HG02798 (cell line): Measurements from ENCODE around the gene SNX25.
A peak's percentile ranks its signal among the peaks of the same experiment; 100 is the strongest.
"Not testable (repeated sequence)": the region's sequence is repeated elsewhere in the genome, so short reads cannot be mapped to it uniquely, and the experiment has no call there.

Source experiments
- ATAC-seq: cut with Tn5 transposase; IDR thresholded peaks from one replicate; pipeline ENCODE4 v1.9.1; 2021; ENCODE audit warnings: mild to moderate bottlenecking; ENCODE audit not compliant: unreplicated experiment, poor library complexity

The SNX25 gene

GRCh38 chr4:185227713-185228278, 18.4 kb downstream of the SNX25 start:
- ATAC-seq = no peak

GRCh38 chr4:185229021-185229818, 19.8 kb downstream of the SNX25 start:
- ATAC-seq = no peak

DNA sequence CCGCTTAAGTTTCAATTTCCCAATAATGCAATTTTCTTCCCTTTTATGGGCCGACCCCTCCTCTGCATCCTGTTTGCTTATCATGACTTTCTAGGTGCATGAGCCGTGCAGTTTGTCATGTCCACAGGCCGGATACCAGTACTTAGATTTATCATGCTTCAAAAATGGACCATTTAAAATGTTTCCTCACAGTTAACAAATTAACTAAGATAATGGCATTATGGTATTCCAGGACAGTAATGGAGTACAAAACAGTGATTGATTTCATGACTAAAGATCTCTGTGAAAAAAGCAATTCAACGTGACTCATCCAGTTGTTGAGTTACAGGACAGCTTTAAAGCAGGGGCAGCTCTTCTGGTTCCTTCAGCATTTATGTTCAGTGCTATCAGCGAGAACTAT, 23.0 kb downstream of the SNX25 start:
- ATAC-seq = no peak

DNA sequence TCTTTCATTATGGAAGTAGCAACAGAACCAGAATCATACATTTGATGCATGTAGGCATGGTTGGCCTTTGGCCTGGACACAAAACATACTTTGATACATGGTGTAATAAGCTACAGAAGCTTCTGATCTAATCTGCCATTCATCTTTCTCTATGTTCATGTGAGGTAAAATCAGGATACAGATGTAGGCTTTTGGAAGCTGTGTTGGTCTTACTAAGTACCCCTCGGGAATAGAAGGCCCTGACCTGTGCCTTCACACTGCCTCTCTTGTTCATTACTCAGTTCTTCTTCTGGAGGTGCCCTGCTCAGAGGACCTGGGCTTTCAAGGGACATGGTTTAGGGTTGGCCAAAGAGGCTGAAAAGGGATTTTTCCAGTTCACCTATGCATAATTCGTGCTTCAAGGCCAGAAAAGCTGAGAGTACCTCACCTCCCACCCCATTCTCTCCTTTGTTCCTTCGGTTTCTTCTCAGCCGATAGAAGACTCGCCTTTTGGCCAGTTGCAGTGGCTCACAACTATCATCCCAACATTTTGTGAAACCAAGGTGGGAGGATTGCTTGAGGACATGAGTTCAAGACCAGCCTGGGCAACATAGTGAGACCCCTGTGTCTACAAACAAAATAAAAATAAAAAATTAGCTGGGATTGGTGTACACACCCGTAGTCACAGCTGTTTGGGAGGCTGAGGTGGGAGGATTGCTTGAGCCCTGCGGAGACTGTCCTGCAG, 25.9 kb downstream of the SNX25 start:
- no peak for ATAC-seq

GRCh38 chr4:185235843-185236503, 26.6 kb downstream of the SNX25 start:
- ATAC-seq = no peak

- no peak for ATAC-seq
Measured at GRCh38 chr4:185237175-185237574, 27.8 kb downstream of the SNX25 start.

- no peak for ATAC-seq
Measured at GRCh38 chr4:185238215-185238681, 28.9 kb downstream of the SNX25 start.

- no peak for ATAC-seq
Measured at GRCh38 chr4:185238750-185239149, 29.4 kb downstream of the SNX25 start.

DNA sequence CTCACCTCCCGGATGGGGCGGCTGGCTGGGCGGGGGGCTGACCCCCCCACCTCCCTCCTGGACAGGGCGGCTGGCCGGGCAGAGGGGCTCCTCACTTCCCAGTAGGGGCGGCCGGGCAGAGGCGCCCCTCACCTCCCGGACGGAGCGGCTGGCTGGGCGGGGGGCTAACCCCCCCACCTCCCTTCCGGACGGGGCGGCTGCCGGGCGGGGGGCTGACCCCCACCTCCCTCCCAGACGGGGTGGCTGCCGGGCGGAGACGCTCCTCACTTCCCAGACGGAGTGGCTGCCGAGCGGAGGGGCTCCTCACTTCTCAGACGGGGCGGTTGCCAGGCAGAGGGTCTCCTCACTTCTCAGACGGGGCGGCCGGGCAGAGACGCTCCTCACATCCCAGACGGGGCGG, 31.1 kb downstream of the SNX25 start:
- ATAC-seq = not testable (repeated sequence)

DNA sequence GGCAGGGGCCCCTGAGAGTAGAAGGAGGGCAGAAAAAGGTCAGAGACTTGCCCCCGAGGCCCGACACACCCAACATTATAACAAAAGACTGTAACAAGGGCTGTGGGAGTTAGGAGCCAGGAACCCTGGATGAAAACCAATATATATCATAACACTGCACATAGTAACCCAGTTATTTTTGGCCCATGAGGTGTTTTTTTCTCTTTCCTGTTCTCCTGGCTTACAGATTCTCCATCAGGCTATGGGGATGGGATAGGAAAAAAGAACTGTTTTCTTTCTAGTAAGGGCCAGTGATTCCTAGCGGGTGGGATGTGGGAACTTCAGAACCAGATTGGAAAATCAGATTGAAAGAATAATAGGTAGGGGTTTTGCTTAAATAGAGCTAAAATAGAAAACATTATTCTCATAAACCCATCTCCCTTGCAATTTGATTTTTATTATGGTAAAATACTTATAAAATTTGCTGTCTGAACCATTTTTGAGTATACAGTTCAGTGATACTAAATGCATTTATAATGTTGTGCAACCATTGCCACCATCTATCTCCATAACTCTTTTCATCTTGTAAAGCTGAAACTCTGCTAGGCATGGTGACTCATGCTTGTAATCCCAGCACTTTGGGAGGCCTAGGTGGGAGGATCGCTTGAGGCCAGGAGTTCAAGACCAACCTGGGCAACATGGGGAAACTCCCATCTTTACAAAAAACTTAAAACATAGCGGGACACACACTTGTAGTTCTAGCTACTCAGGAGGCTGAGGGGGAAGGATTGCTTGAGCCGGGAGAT, 33.5 kb downstream of the SNX25 start:
- no peak for ATAC-seq

GRCh38 chr4:185243879-185244278, 34.5 kb downstream of the SNX25 start:
- no peak for ATAC-seq

- ATAC-seq = no peak
Measured at GRCh38 chr4:185244763-185245162, 35.4 kb downstream of the SNX25 start.

DNA sequence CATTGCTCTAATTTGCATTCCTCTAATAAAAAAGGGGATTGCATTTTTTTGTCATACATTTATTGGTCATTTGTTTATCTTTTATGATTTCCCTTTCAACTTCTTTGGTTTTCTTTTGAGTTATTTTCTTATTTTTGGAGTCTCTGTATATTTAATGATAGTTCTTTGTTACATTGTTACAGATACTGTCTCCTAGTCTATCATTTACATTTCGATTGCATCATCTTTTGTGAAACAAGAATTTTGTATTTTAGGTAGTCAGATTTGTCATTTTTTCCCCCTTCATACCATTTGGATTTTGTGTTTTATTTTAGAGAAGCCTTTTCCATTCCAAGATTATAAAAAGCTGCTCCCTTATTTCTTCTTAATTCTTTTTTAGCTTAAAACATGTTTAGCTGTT, 37.1 kb downstream of the SNX25 start:
- no peak for ATAC-seq

GRCh38 chr4:185247151-185247550, 37.8 kb downstream of the SNX25 start:
- ATAC-seq = no peak

DNA sequence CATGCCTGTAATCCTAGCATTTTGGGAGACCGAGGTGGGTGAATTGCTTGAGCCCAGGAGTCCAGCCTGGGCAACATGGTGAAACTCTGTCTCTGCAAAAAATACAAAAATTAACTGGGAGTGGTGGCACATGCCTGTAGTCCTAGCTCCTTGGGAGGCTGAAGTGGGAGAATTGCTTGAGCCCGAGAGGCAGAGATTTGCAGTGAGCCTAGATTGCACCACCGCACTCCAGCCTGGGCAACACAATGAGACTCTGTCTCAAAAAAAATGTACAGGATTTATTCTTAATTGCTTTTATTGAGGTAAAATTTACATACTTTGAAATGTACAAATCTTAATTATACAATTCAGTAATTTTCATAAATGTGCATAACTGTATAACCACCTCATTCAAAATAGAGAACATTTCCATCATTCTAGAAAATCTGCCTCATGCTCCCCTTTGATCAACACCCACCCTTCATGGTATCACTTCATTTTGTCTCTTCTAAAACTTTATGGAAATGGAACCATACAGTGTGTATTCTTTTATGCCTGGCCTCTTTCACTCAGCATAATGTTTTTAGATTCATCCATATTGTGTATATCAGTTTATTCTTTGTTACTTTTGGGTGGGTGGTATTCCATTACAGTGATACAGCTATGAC, 39.1 kb downstream of the SNX25 start:
- no peak for ATAC-seq

- no peak for ATAC-seq
Measured at GRCh38 chr4:185249105-185249504, 39.7 kb downstream of the SNX25 start.

- ATAC-seq = no peak
Measured at GRCh38 chr4:185254434-185254833, 45.0 kb downstream of the SNX25 start.

- peak; percentile 42 for ATAC-seq
Measured at GRCh38 chr4:185255868-185256267, 46.5 kb downstream of the SNX25 start.

- ATAC-seq = no peak
Measured at GRCh38 chr4:185256446-185256845, 47.0 kb downstream of the SNX25 start.

DNA sequence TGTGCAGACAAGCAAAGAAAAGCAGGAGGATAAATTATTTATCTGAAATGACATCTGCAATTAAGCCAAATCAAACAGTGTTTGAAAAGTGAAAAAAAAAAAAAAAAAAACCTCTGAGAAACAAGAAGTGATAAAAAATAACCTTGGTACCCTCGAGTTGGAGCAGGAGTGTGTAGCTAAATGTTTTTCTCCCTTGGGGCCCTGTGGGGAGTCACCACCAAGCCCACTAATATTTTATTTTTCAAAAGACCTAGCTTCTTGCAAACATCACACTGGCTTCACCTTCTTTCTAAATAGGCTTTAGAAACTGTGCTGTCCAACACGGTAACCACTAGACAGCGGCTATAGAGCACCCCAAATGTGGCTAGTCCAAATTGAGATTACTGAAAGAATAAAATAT, 47.7 kb downstream of the SNX25 start:
- ATAC-seq = peak; percentile 49
